ENCODE data around the gene YLPM1.

DNA sequence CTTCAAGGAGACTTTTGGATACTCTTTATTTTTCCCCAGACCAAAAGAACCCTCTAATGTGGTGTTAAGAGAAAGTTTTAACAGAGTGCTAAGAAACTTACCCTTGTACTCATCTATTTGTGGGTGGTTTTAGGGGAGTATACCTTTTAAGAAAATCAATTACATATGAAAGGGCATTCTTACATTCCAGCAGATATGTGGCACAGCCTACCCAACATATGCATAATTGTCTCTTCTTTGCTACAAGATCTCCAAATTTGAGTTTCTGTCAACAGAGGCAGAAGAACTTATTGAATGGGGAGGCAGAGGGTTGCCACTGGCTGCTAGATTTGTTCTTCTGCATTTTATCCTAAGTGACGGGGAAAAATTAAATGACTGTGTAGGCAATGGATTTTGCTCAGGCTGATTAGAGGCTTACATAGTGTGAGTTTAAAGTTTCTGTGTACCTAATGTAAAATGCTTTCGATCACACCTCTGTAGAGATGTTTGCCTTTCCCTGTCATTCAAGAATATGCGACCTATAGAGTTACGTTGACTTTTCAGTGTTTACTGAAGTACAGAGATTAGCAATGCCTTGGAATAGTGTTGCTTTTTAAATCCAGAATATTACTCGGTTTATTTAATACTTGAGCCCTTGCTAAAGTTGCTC, 58.3 kb downstream of the YLPM1 start:
- TF ChIP-seq, protein P1, sequence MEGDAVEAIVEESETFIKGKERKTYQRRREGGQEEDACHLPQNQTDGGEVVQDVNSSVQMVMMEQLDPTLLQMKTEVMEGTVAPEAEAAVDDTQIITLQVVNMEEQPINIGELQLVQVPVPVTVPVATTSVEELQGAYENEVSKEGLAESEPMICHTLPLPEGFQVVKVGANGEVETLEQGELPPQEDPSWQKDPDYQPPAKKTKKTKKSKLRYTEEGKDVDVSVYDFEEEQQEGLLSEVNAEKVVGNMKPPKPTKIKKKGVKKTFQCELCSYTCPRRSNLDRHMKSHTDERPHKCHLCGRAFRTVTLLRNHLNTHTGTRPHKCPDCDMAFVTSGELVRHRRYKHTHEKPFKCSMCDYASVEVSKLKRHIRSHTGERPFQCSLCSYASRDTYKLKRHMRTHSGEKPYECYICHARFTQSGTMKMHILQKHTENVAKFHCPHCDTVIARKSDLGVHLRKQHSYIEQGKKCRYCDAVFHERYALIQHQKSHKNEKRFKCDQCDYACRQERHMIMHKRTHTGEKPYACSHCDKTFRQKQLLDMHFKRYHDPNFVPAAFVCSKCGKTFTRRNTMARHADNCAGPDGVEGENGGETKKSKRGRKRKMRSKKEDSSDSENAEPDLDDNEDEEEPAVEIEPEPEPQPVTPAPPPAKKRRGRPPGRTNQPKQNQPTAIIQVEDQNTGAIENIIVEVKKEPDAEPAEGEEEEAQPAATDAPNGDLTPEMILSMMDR (IDR thresholded peaks at IDR 0.05), result no peak
- TF ChIP-seq EZH2 (IDR thresholded peaks at IDR 0.05; ENCODE audit: borderline replicate concordance, insufficient read depth, low read depth, low read length, poor library complexity, severe bottlenecking), result no peak

Measured in B cell (primary cell).